SH-SY5Y (cell line): Measurements from ENCODE around the gene YRDC.

ENCODE experiments used
- GATA2 ChIP-seq: IDR thresholded peaks from 2 replicates; pipeline ENCODE4 v1.6.1; 2011; ENCODE audit warnings: mild to moderate bottlenecking, low read depth, low read length
- GATA3 ChIP-seq: IDR thresholded peaks from 2 replicates; pipeline ENCODE4 v1.6.1; 2011; ENCODE audit warnings: low read depth, mild to moderate bottlenecking, low read length, moderate library complexity

YRDC gene

GRCh38 chr1:37807220-37807554 is 821 bp downstream of the YRDC start:
- TF ChIP-seq GATA3 (no peak), GATA2 (no peak)

GRCh38 chr1:37802439-37802838 is 5.6 kb downstream of the YRDC start:
- TF ChIP-seq GATA3 (no peak), GATA2 (no peak)

GRCh38 chr1:37797750-37798345 is 10.2 kb downstream of the YRDC start:
- TF ChIP-seq GATA3 = no peak

GRCh38 chr1:37795340-37796125 is 12.5 kb downstream of the YRDC start:
- TF ChIP-seq GATA3 (no peak), GATA2 (no peak)

GRCh38 chr1:37794372-37795339 is 13.4 kb downstream of the YRDC start:
- TF ChIP-seq GATA3 (no peak), GATA2 (no peak)

GRCh38 chr1:37793773-37794371 is 14.1 kb downstream of the YRDC start, which contains the start of gene MANEAL:
Gene MANEAL, plus strand, starts transcription at chr1:37793847. Its CDS starts 336 bp downstream, at chr1:37794183.
- no peak for TF ChIP-seq GATA2
- no peak for TF ChIP-seq GATA3

- TF ChIP-seq GATA2 (no peak), GATA3 (no peak)
Observed at GRCh38 chr1:37792943-37793686, 14.9 kb downstream of the YRDC start.

- no peak for TF ChIP-seq GATA3
- TF ChIP-seq GATA2 = no peak
Observed at GRCh38 chr1:37782491-37782890, 25.5 kb downstream of the YRDC start.

GRCh38 chr1:37778654-37779053 is 29.4 kb downstream of the YRDC start:
- TF ChIP-seq GATA3 (no peak), GATA2 (no peak)

- TF ChIP-seq GATA3 = no peak
Observed at GRCh38 chr1:37776946-37777516, 31.0 kb downstream of the YRDC start.

GRCh38 chr1:37767488-37767887 is 40.5 kb downstream of the YRDC start:
- TF ChIP-seq GATA3 (no peak), GATA2 (no peak)

GRCh38 chr1:37765916-37766664 is 41.9 kb downstream of the YRDC start:
- TF ChIP-seq GATA2 (no peak), GATA3 (no peak)

GRCh38 chr1:37764888-37765441 is 43.0 kb downstream of the YRDC start, which contains the start of gene EPHA10:
Gene EPHA10, minus strand, starts transcription at chr1:37765120. Its CDS starts 54 bp downstream, at chr1:37765066.
- TF ChIP-seq GATA2 = no peak
- no peak for TF ChIP-seq GATA3
